GM12872 (cell line): ENCODE results near the gene AP2M1.

Source experiments
- CTCF ChIP-seq: IDR thresholded peaks from 3 replicates; pipeline ENCODE4 v1.5.1; 2011; ENCODE audit warnings: low read depth, mild to moderate bottlenecking, low read length, moderate library complexity; ENCODE audit not compliant: insufficient read depth

AP2M1 gene

GRCh38 chr3:184230081-184230602 is 55.5 kb downstream of the AP2M1 start:
- no peak for TF ChIP-seq CTCF

- no peak for TF ChIP-seq CTCF
Measured at GRCh38 chr3:184230603-184231528, 56.2 kb downstream of the AP2M1 start.

DNA sequence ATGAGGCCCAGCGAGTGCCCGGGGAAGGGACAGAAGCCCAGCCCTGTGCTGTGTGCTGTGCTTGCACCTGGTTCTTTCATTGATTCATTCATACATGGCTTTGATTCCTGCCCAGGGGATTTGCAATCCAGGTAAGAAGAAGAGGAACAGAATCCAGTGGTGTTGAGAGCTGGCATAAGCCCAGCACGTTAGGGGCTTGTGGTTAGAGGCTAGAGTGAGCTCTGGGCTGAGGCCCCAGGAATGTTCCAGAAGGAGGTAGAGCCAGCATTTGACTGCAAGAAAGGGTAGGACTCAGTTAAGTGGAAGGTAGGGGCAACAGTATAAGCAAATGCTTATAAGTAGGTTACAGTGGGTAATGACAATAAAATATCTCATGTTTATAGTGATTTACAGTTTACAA is 57.0 kb downstream of the AP2M1 start:
- no peak for TF ChIP-seq CTCF

GRCh38 chr3:184233127-184233843 is 58.6 kb downstream of the AP2M1 start:
- TF ChIP-seq CTCF = no peak
